MM.1S (cell line): ENCODE data around the gene SETMAR.

Experiments
- EZH2 ChIP-seq: fragments of 300-600 bp; sonication (generic); optimal IDR thresholded peaks from 2 replicates; pipeline ENCODE3; 2017; ENCODE audit warnings: low read depth, mild to moderate bottlenecking, antibody characterized with exemption, low read length, mixed read lengths
- EZH2phosphoT487 ChIP-seq: fragments of 300-600 bp; sonication (generic); IDR thresholded peaks from 2 replicates; pipeline ENCODE4 v1.6.1; 2018; ENCODE audit warnings: antibody characterized with exemption, low read length
- TF ChIP-seq, protein P1 (sequence below): fragments of 300-600 bp; sonication (generic); IDR thresholded peaks from 2 replicates; pipeline ENCODE4 v1.5.1; 2016; ENCODE audit warnings: antibody characterized with exemption, low read length, mixed read lengths

DNA sequence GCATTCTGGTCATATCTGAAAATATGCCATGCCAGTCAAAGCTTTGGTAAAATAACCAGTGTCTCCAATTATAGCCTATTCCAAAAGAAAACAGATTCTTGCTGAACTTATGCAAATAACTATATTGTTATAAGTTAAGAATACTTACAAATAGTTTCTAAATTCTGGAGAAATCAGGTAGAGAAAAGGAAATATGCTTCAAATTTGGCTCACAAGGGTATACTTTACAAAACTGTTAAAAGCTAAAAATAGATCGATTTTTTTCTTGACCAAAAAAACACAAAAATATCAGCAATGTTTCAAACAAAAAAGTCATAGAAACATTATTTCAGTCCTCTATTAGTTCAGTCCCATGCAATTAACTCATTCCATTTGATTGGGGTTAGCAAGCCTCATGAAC, 23.7 kb downstream of the SETMAR start:
- TF ChIP-seq, protein P1, sequence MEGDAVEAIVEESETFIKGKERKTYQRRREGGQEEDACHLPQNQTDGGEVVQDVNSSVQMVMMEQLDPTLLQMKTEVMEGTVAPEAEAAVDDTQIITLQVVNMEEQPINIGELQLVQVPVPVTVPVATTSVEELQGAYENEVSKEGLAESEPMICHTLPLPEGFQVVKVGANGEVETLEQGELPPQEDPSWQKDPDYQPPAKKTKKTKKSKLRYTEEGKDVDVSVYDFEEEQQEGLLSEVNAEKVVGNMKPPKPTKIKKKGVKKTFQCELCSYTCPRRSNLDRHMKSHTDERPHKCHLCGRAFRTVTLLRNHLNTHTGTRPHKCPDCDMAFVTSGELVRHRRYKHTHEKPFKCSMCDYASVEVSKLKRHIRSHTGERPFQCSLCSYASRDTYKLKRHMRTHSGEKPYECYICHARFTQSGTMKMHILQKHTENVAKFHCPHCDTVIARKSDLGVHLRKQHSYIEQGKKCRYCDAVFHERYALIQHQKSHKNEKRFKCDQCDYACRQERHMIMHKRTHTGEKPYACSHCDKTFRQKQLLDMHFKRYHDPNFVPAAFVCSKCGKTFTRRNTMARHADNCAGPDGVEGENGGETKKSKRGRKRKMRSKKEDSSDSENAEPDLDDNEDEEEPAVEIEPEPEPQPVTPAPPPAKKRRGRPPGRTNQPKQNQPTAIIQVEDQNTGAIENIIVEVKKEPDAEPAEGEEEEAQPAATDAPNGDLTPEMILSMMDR, result no peak
- TF ChIP-seq EZH2 (no peak), EZH2phosphoT487 (no peak)
